NCI-H1930 (cell line): Measurements from ENCODE around the gene TUBB2A.
"Not testable (repeated sequence)": the region's sequence is repeated elsewhere in the genome, so short reads cannot be mapped to it uniquely, and the experiment has no call there.

Experiments used
- DNase-seq, 2 experiments: peaks; one replicate each; lab custom pipeline; 2025; lab: John Stamatoyannopoulos, UW

Gene TUBB2A

GRCh38 chr6:3157131-3157933, at the start of gene TUBB2A:
TSS of gene TUBB2A (minus strand) at chr6:3157544. CDS start at chr6:3157463, 81 bp downstream.
- peak; percentile 72 to 84 for DNase-seq

DNA sequence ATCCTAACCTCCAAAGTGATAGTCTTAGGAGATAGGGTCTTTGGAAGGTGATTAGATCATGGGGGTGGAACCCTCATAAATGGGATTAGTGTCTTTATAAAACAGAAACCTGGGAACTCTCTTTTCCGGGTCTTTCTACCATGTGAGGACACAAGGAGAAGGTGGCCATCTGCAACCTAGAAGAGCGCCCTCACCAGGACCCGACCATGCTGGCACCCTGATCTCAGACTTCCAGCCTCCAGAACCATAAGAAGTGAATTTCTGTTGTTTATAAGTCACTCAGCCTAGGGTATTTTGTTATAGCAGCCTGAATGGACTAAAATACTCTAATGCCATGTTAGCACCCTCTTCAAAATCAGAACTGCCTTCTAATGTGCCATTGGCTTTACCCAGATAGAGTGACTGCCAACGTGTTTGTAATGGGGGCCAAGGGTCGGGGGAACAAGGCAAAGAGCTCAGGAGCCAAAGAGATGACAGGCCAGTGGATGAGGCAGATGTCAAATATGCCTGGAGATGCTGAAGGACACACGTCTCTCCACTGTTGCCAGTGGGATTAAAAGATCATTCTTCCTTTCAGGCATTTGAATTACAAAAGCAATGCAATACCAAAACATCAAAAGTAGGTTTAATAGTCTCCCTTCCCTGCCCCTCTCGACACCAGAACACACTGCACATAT, 49.1 kb upstream of the TUBB2A start:
- no peak for DNase-seq

GRCh38 chr6:3205913-3206312, 48.6 kb upstream of the TUBB2A start:
- DNase-seq, result no peak

DNA sequence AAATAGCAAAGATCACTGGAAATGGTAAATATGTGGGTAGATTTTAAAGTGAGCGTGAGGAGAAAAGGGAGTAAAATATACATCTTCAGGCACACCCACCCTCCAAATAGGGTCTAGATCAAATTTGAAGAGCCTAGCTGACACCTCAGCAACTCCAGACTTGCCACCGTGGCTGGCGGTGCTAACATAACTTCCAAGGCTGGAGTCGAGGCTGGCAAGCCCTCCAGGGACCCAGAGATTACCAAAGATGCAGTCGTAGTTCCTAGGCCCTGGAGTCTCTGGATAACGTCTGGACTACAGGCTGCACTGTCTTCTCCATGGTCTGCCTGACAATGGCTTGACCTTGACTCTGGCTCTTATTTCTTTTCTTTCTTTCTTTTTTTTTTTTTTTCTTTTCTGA, 47.6 kb upstream of the TUBB2A start:
- DNase-seq, result no peak

DNA sequence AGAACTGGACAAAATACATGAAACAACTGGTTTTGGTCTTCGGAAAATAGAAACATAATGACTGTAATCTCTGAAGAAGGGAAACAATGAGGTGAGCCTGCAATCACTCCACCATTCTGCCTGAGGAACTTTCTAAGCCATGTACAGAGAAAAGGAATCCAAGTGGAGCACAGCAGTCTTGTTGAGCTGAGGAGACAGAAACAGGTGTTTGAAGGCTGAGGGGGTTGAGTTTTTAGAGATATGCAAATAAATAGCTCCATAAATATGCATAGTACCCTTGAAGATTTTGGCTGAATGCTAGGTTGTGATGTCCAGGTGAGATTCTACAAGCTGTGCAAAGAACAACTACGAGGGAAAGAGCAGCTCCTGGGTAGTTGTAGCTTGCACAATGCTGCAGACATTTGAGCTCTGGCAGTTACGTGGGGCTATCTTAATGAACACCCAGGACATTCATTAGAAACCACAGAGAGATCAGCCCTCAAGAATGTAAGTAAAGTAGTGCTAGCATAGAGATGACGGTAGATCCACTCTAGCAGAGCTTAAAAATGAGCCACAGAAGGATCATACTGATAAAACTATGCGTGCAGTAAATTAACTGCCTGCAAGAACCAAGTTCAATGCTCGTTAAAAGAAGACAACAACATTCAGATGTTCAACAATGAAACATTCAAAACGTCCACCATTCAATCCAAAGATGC, 45.8 kb upstream of the TUBB2A start:
- DNase-seq, result no peak

GRCh38 chr6:3201388-3201787, 44.0 kb upstream of the TUBB2A start:
- DNase-seq, result no peak

- no peak for DNase-seq
Measured at GRCh38 chr6:3200682-3201081, 43.3 kb upstream of the TUBB2A start.

- DNase-seq, result no peak
Measured at GRCh38 chr6:3199382-3199781, 42.0 kb upstream of the TUBB2A start.

DNA sequence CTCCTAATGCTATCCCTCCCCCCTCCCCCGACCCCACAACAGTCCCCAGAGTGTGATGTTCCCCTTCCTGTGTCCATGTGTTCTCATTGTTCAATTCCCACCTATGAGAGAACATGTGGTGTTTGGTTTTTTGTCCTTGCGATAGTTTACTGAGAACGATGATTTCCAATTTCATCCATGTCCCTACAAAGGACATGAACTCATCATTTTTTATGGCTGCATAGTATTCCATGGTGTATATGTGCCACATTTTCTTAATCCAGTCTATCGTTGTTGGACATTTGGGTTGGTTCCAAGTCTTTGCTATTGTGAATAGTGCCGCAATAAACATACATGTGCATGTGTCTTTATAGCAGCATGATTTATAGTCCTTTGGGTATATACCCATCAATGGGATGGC, 40.4 kb upstream of the TUBB2A start:
- not testable (repeated sequence) for DNase-seq

GRCh38 chr6:3196770-3197169, 39.4 kb upstream of the TUBB2A start:
- no peak for DNase-seq

DNA sequence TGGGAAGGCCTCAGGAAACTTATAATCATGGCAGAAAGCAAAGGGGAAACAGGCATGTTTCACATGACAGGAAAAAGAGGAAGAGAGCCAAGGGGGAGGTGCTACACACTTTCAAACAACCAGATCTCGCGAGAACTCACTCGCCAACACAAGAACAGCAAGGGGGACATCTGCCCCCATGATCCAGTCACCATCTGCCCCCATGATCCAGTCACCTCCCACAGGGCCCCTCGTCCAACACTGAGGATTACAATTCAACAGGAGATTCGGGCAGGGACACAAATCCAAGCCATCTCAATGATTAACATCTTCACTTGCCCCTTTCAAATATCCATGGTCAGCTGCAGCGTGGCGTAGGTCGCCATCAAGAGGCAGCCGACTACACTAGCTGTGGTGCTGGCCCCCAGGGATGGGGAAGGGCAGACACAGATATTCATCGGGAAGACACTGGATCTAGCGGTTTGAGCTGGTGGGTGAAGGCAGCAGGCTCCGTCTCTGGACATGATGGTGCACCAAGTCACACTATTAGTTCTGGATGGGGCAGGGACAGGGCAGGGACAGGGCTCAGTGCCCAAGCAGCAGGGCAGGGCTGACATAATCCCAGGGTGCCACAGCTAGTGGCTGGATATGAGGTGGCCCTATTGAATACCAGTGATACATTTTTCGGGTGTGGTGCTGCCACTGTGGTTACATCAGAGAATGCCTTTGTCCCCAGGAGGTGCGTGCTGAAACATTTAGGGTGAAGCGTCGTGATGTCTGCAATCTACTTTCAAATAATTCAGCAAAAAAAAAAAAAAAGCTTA, 38.6 kb upstream of the TUBB2A start:
- DNase-seq, result peak; percentile 74 to 83

GRCh38 chr6:3195420-3195694, 38.0 kb upstream of the TUBB2A start:
- no peak for DNase-seq

GRCh38 chr6:3194535-3195419, 37.4 kb upstream of the TUBB2A start:
- peak in 1 of 2 experiments; percentile 4 for DNase-seq

- no peak for DNase-seq
Measured at GRCh38 chr6:3193102-3193849, 35.9 kb upstream of the TUBB2A start.

- DNase-seq, result no peak
Measured at GRCh38 chr6:3190779-3191178, 33.4 kb upstream of the TUBB2A start.

DNA sequence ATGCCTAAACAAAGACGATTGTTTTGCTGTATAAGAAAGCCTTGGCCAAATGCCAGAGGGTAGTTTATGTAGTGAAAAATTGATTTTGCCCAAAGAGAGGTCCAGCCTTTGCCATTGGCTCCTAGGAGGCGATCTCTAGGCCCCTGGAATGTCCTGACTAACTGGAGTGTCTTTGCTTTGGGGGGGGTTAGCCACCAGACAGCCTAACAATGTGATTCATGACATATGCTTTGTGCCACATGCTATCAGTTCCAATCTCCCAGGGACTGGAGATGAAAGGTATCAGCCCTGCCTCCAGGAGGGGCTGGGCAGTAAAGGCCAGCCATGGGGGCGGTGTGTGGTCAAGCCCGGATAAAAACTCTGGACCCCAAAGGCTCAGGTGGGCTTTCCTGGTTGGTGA, 32.7 kb upstream of the TUBB2A start:
- no peak for DNase-seq

GRCh38 chr6:3189192-3189591, 31.8 kb upstream of the TUBB2A start:
- not testable (repeated sequence) for DNase-seq

DNA sequence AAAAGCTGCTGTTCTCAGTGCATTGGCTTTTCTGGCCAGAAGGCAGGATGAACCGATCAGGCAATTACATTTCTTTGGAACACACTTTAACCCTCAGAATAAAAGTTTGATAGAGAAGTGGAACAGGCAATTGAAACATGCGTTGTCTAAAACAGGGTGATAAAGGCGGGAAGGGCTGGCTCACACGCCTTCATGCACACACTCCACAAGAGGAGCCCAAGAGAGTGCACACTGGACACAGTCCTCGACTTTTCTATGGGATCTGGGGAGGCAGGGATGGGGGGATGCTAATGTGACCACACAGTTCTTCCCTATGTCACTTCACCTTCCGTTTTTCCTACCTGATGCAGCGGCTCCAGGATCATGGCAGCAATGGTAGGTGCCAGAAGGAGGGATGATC, 30.9 kb upstream of the TUBB2A start:
- DNase-seq, result no peak

DNA sequence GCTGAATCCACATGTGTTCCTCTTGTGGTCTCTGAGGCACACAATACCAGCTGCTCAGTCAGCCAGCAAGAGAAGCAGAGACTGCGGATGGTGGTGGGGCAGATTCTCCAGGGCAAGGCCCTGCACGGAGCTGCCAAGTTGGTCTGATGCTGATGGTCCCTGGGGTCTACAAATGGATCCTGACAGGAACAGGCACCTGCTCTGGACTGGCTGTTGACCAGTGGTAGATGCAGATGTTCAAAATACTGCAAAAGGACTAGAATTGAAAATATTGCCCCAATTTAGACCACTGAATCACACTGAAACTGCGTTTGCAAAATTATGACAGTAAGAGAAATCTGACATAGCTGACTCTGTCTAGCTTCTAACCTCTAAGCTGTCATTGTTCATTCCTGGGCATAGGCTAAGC, 29.6 kb upstream of the TUBB2A start:
- DNase-seq, result no peak

- DNase-seq, result no peak
Measured at GRCh38 chr6:3183066-3183465, 25.7 kb upstream of the TUBB2A start.

GRCh38 chr6:3181105-3181504, 23.8 kb upstream of the TUBB2A start:
- DNase-seq, result no peak
